HTR-8/SVneo (cell line): ENCODE data around the gene PNLIPRP1.

Experiments used
- DNase-seq: peaks from one replicate; pipeline ENCODE4 v3.0.0; 2011; ENCODE audit warnings: low spot score, mixed read lengths; ENCODE audit not compliant: insufficient read length
- FAIRE-seq: peaks from 2 replicates; lab custom pipeline; 2011; peaks lifted over from hg19 to GRCh38; lab: Jason Lieb, UNC

The PNLIPRP1 gene

DNA sequence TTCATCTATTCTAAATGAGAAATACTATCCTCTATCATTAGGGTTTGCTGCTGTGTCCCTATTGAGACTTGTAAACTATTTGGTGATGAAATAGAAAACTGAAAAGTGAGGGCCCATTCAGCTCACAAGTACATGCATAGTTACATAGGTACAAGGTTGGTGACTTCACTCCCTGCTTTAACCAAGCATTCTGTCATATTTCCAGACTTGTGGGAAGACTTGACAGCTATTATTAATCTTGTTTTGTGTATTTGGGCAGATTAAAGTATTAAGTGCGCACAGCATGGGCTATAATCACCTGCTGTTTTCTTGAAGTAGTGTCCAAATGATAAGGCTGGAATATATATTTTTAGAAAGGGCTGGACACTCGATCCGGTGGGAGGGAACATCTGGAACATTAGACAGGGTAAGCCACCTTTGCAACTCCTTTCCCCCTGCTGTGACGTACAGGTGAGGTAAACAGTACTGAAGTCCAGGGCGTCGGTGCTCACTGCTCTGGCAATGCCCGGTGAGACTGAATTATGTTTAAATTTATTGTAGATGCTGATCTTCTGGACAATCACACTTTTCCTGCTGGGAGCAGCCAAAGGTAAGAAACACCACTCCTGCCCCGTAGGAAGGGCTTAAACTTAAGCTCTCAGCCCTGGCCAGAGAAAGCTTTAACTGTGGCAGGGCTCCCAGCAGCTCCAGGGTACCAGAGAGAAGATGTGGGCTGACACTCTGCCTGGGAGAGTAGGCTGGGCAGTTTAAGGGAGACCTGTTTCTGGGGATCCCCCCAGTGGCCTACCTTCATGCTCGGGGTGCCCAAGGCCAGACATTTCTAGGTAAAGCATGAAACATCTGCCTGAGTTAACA, at the start of gene PNLIPRP1:
Gene PNLIPRP1 (plus strand): TSS at position 370 of the 855 bp plus-strand sequence. CDS start 171 bp downstream, at position 541.
- FAIRE-seq, result no peak

DNA sequence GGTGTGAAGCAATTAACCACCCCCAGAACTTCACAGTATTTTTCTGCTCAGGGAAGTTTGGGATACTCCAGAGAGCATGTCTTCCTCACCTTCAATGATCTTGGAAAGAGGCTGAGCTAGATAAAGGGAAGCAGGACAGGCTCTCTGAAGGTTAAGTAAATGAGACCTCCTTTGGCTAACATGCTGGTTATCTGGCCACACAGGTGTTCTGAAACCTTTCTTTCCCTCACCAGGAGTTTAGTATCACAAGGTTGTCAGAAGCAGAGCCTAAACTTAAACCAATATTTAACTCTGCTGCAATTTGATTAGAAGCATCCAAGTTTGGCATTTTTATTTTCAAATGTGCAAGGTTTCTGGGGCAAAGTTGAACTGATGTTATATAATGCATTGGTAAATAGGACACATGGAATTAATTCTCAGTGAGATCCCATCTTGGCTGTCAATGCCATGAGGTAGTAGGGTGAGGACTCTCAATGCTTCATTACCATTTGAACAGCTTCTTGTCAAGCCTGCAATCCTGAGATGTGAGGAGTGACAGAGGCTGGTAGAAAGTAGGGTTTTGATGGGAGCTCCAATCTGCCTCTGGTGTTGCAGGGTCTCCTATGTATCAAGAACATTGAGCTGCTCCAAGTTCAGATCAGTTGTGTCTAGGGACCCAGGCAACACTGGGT, 48.6 kb upstream of the PNLIPRP1 start:
- DNase-seq (no peak), FAIRE-seq (no peak)

More for the DNA sequence above, at the start of gene PNLIPRP1:
- DNase-seq, result no peak

DNA sequence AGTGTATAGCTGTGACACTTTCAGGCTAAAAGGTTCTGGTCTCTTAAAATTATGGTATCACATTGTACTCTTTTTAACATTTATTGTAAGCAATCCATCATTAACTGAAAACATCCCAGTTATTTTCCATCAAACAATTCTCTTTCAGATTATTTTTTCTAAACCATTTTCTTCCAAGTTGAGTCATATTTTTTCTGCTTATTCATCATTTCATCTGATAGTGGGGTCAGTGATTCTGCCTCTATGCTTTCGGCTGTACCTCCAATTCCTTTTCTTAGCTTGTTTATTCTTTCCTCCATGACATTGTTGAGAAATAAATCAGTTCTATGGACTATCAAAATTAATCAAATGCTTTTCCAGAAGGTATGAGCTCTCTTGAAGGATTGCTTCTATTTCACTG, 45.6 kb upstream of the PNLIPRP1 start:
- FAIRE-seq (no peak), DNase-seq (no peak)

DNA sequence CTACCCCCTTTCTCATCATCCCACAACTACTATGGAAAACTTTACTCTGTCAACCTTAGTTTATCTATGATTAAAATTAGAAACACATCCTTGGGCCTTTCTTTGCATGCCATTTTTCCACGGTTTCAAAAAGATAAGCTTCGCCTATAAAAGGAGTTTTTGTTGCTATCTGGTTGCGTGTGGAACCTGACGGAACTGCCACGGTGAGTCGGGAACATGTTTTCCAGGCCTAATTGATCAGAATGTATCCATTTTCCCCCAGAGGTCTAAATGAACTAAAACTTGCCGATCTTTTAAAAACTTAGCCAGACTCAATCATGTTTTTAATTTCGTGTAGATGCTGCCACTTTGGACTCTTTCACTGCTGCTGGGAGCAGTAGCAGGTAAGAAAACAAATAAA, 45.0 kb upstream of the PNLIPRP1 start, which contains the start of gene PNLIP:
Gene PNLIP (plus strand): TSS at position 176 of the 400 bp plus-strand sequence. CDS start 162 bp downstream, at position 338.
- FAIRE-seq (no peak), DNase-seq (no peak)

DNA sequence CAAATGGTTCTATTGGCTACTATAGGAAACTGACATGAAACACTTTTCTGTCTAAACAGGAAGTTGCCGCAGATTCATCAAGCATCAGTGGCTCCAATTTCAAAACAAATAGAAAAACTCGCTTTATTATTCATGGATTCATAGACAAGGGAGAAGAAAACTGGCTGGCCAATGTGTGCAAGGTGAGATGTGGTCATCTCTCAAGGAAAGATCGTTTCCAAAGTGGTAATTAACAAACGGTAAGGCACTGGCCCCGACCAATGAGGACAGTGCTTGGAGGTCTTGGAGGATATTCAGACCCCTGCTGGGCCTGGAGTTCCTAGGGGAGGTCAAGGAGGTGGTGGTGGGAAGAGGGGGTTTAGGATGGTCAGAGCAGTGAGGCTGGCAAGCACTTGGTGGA, 42.5 kb upstream of the PNLIPRP1 start:
- no peak for DNase-seq
- FAIRE-seq, result no peak

DNA sequence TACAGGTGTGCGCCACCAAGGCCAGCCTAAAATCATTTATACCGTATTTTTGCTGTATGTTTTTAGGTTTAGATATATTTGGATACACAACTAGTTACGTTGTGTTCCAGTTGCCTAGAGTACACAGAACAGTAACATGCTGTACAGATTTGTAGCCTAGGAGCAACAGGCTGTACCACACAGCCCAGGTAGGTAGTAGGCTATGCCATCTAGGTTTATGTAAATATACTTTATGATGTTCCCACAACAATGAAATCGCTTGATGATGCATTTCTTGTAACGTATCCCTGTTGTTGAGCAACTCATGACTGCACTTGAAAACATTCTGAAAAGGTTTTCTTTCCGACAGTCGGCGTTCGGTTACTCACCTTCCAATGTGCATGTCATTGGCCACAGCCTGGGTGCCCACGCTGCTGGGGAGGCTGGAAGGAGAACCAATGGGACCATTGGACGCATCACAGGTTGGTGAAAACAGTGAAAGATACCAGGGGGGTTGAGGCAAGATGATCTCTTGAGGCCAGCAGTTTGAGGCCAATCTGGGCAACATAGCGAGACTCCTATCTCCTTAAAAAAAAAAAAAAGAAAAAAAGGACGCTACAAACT, 37.3 kb upstream of the PNLIPRP1 start:
- DNase-seq (no peak), FAIRE-seq (no peak)

DNA sequence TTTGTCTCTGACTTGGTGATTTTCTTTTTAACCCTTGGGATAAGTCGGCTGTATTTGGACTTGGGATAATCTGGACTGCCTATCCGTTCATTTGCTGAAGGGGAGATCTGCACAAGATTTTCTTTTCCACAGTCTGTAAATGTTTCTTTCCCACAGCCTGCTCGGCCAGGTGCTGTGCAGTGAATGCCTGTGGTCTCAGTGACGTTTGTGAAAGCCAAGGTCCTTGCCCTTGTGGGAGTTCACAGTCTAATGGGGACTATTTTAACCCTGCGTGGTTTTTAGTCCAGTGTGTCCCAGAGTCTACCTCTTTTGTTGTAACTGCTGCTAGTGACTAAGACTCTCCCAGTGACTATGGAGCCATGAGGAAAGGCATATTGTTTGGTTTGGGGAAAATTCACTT, 36.1 kb upstream of the PNLIPRP1 start:
- DNase-seq, result no peak
- no peak for FAIRE-seq

DNA sequence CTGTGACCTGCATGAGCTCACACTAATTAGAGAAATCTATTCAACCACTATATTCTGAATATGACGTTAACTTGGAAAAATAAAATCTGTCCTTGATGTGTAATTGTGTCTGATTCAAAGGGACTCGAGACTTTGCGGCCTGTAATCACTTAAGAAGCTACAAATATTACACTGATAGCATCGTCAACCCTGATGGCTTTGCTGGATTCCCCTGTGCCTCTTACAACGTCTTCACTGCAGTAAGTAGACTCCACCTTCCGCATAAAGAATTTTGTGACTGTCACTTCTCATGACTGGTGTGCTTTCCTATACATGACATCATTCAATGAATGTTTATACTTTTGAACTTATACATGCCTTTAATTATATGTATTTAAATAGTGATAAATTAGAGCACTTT, 34.9 kb upstream of the PNLIPRP1 start:
- FAIRE-seq (no peak), DNase-seq (no peak)

DNA sequence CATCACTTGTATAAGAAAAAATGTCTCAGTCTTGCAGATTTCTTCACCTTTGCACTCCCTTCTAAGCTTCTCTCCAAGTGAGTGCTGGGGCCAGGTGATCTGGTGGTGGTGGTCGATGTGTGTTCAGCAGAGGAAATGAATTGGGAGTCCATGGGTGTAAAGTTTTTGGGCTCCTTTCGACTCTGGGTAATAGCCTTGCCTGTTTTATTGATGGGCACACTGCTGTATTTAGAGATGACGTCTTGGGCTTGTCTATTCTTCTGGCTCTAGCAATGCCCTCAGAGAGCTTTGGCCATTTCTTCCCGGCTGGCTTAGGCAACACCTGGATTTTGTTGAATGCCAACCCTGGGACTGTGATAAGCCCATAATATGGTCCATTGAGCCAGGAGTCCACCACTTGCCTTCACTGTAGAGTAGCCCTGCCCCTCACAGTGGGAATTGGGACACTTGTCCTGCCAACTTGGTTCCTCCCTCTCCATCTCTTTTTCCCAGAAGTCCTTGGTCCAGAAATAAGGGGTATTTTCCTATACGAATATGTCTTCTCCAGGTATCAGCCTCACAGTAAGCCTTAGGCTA, 33.4 kb upstream of the PNLIPRP1 start:
- no peak for FAIRE-seq
- DNase-seq, result no peak

DNA sequence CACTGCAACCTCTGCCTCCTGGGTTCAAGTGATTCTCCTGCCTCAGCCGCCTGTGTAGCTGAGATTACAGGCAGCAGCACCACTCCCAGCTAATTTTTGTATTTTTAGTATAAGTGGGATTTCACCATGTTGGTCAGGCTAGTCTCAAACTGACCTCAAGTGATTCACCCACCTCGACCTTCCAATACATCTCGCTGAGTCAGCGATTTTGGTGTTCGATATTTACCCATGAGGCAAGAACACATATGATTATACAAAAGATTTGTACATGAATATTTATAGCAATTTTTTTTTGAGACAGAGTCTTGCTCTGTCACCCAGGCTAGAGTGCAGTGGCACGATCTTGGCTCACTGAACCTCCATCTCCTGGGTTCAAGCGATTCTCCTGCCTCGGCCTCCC, 25.2 kb upstream of the PNLIPRP1 start:
- no peak for FAIRE-seq
- DNase-seq, result no peak

DNA sequence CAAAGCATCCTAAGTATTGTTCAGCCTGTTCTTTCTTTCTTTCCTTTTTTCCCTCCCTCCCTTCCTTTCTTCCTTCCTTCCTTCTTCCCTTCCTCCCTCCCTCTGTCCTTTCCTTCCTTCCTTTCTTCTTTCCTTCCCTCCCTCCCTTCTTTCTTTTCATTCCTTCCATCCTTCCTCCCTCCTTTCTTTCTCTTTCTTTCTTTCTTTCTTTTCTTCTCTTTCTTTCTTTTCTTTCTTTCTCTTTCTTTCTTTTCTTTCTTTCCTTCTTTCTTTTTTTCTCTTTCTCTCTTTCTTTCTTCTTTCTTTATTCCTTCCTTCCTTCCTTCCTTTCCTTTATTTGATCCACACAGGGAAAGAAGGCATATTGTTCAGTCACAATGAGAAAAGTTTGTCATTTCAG, 23.8 kb upstream of the PNLIPRP1 start:
- FAIRE-seq, result no peak
- no peak for DNase-seq

DNA sequence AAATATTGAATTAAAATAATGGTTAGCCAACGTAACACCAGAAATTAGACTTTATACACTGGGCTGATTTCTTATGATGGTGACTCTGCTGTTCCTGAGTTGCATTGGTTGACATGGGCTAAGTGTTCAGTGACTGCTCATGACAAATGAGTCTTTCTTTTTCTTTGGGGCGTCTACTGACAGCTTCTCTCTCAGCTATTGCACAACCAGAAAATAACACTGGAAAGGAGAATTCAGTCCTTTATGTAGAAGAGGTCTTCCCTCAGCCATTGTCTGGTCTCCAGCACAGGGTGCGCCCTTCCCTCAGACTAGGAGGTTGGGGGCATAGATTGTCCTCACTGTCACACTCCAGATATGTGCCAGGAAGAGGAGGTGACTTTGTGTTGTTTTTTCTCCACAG, 23.4 kb upstream of the PNLIPRP1 start:
- FAIRE-seq (no peak), DNase-seq (no peak)

DNA sequence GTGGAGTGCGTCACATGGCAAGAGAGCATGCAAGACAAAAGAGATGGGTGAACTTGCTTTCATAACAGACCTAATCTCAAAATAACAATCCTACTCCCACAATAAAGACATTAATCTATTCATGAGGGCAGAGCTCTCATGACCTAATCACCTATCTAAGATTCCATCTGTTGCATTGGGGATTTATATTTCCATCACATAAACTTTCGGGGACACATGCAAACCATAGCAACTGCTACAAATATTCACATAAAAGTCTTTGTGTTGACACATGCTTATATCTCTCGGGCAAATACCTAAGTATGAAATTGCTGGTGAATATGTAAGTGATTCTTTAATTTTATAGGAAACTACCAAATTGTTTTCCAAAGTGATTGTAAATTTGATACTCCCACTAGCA, 16.0 kb upstream of the PNLIPRP1 start:
- FAIRE-seq (no peak), DNase-seq (no peak)

DNA sequence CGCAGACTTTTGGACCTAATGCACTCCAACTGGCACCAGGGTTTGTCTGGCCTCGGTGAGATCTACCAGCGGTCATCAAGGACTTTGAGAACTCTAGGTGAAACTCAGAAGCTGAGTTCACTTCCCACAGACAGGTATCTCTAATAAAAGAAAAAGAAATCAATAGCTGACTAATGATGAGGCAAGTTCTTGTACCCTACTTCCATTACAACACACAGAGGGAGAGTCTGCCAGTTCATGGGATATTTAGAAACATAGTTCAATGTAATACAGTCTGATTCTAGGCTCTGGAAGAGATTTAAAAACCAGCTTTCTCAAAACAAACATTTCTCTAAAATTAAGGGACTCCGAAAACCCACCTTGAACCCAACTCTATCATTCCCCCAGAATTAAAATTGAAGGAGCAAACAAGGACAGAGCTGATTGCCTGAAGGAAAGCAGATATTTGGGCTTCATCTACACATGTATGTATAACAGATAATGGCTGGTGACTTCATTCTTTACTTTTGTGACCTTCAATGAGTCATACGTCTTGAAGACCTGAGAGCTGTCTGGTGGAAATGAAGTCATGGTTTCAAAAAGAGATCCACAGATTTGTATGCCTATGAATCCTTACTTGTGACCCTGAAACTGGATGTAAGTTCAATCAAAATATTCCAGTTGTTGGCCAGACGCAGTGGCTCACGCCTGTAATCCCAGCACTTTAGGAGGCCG, 2.7 kb upstream of the PNLIPRP1 start:
- no peak for DNase-seq
- no peak for FAIRE-seq

DNA sequence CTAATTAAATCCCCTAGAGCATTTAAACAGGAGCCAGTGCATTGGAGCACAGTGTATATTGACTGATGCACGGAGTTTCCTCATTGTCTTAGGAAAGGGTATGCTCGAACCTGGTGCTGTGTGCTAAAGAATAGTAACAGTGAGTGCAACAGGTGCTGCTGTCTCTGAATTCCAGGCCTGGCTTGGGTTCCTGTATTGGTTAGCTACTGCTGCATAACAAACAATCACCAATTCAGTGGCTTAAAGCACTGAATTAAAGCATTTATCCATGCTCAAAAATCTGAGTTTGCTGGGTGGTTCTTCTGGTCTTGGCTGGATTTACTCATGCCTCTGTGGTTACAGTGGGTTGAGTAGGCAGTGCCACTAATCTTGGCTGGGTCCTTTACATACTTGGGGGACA, 1.8 kb upstream of the PNLIPRP1 start:
- no peak for DNase-seq
- no peak for FAIRE-seq

DNA sequence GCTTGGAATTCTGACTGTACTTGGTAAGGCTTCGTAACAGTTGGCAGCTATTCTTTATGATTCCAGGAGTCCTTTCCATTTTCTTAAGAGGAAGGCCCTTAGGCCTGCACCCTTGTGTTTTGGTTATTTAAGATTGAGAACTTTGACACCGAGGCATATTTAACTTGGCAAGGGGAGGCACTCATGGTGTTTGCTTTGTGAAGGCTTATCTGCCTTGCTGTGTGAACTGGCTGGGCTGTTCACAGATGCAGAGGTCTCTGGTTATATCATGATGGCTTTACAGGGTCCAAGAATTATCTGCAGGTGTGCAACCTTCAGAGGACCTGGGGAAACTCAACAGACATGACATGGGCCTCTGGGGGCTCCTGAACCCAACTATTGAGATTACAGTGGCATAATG, 833 bp upstream of the PNLIPRP1 start:
- FAIRE-seq (no peak), DNase-seq (no peak)

DNA sequence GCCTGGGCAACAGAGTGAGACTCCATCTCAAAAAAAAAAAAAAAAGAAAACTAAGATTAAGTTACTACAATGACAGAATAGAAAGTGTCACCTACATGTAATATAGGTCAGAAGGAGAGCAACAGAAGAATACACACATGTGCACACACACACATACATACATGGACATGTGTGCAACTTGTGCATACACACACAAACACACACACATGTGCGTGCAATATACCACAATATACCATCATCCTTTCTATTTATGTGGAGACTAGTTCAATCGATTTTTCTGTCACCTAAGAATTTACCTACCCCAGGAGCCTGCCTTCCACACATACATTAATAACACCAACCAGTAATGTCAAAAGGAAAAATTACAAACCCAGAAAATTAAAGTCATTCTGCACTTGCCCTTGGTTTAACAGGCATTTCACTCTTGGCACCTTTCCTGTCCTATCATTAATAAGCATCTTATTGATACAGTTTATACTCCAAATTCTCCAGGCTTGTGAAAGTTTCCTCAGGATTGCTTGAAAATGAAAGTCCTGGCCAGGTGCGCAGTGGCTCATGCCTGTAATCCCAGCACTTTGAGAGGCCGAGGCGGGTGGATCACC, 2.5 kb downstream of the PNLIPRP1 start:
- FAIRE-seq (no peak), DNase-seq (no peak)

DNA sequence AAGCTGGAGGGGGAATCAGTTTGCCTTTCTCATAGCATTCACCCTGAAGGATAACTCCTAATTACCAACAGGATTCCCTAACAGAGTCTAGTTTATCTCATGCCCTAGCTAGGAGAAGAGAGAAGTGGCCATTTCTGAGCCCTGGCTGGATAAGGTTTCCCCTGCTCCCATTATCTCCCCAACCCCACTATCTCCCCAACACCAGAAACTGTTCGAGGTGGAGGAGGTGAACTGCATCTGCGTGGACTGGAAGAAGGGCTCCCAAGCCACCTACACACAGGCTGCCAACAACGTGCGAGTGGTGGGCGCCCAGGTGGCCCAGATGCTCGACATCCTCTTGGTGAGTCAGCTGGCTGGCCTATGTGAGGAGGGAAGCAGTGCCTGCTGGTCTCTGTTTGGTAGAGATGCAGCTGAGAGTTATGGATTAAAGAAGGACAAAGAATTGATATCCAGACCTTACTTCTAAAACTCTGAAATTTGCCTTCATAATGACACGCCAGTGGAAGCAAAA, 3.8 kb downstream of the PNLIPRP1 start:
- DNase-seq, result no peak
- FAIRE-seq, result no peak

DNA sequence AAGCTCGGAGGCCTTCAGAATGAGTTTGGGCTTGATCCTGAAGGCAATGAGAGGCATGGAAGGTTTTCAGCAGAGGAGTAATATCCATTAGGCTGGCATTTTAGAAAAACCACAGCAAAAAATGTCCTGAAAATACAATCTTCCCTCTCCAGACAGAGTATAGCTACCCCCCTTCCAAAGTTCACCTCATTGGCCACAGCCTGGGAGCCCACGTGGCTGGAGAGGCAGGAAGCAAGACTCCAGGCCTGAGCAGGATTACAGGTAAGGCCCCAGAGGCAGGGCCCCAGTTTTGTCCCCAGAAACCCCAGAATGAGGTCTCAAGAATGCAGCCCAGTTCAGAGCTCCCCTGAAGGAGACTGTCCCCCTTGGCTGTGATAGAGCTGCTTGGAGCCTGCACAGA, 5.3 kb downstream of the PNLIPRP1 start:
- FAIRE-seq, result no peak
- DNase-seq, result no peak

DNA sequence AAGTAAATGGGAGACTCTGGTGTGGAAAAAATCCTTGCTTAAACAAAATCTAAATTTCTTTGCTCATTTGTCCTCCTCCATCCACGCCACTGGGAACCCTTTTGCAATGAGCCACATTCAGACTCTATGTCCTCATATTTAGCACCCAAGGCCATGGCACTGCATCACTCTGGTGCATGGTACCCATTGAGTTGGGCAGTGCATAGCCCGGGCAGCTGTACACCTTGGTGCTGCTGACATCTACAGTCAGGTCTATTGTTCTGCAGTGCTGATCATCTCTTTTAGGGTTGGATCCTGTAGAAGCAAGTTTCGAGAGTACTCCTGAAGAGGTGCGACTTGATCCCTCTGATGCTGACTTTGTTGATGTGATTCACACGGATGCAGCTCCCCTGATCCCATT, 6.8 kb downstream of the PNLIPRP1 start:
- DNase-seq, result no peak
- FAIRE-seq, result no peak
